Neuronal stem cell (in vitro differentiated cells): Measurements from ENCODE around the gene DCP2.

Experiments
- DNase-seq: peaks from one replicate; pipeline ENCODE4 v3.0.0-alpha.2; 2013; ENCODE audit warnings: low spot score
- H2AFZ ChIP-seq: one replicate; pipeline ENCODE4 v1.6.1; 2013; ENCODE audit warnings: mild to moderate bottlenecking, low read length, inconsistent platforms
- H2AK5ac ChIP-seq: 2 replicates; pipeline ENCODE4 v1.6.1; 2013; ENCODE audit warnings: low read depth, mild to moderate bottlenecking, inconsistent platforms, low read length, moderate library complexity, mixed read lengths
- H2BK120ac ChIP-seq: 2 replicates; pipeline ENCODE4 v1.6.1; 2013; ENCODE audit warnings: low read depth, mild to moderate bottlenecking, inconsistent platforms, low read length, moderate library complexity, mixed read lengths
- H2BK12ac ChIP-seq: one replicate; pipeline ENCODE4 v1.6.1; 2013; ENCODE audit warnings: low read length, inconsistent platforms
- H2BK15ac ChIP-seq: 2 replicates; pipeline ENCODE4 v1.6.1; 2013; ENCODE audit warnings: mild to moderate bottlenecking, low read length, inconsistent platforms, mixed read lengths
- H2BK5ac ChIP-seq: one replicate; pipeline ENCODE4 v1.6.1; 2013; ENCODE audit warnings: inconsistent platforms, mild to moderate bottlenecking, low read length, moderate library complexity
- H3K14ac ChIP-seq: one replicate; pipeline ENCODE4 v1.6.1; 2013; ENCODE audit warnings: low read length, inconsistent platforms
- H3K18ac ChIP-seq: 2 replicates; pipeline ENCODE4 v1.6.1; 2013; ENCODE audit warnings: low read length, inconsistent platforms
- H3K23ac ChIP-seq: 2 replicates; pipeline ENCODE4 v1.6.1; 2013; ENCODE audit warnings: low read depth, mild to moderate bottlenecking, mixed read lengths, low read length, inconsistent platforms; ENCODE audit not compliant: poor library complexity
- H3K27ac ChIP-seq: replicated peaks from 3 replicates; pipeline ENCODE4 v1.5.1; 2013; ENCODE audit warnings: low read length, inconsistent platforms
- H3K27me3 ChIP-seq, 3 experiments: 2 replicates each; pipeline ENCODE4 v1.6.1; 2013; ENCODE audit warnings: low read length in 3 of 3, mild to moderate bottlenecking in 2 of 3, inconsistent platforms in 1 of 3, low read depth in 1 of 3, mixed read lengths in 1 of 3, moderate library complexity in 1 of 3; ENCODE audit not compliant: control insufficient read depth in 3 of 3, insufficient read depth in 3 of 3
- H3K36me3 ChIP-seq, 2 donors: replicated peaks in 1 of 2; 2 replicates each; pipeline ENCODE4 v1.6.1; 2013; ENCODE audit warnings: low read length in 2 of 2; ENCODE audit not compliant: control insufficient read depth in 2 of 2, insufficient read depth in 2 of 2
- H3K4ac ChIP-seq: 2 replicates; pipeline ENCODE4 v1.6.1; 2013; ENCODE audit warnings: inconsistent platforms, mild to moderate bottlenecking, low read length, moderate library complexity
- H3K4me1 ChIP-seq, 2 donors: 1 replicate in 1 of 2; 2 replicates in 1 of 2; pipeline ENCODE4 v1.6.1; 2013; ENCODE audit warnings: low read length in 2 of 2, low read depth in 1 of 2; ENCODE audit not compliant: control insufficient read depth in 2 of 2, insufficient read depth in 1 of 2
- H3K4me2 ChIP-seq: one replicate; pipeline ENCODE4 v1.6.1; 2013; ENCODE audit warnings: mild to moderate bottlenecking, low read length, inconsistent platforms; ENCODE audit not compliant: insufficient read depth, poor library complexity, severe bottlenecking
- H3K4me3 ChIP-seq, 2 donors: 2 replicates each; pipeline ENCODE4 v1.5.1; 2013; ENCODE audit warnings: low read length in 2 of 2, mild to moderate bottlenecking in 2 of 2, inconsistent platforms in 1 of 2, moderate library complexity in 1 of 2
- H3K79me1 ChIP-seq: one replicate; pipeline ENCODE4 v1.6.1; 2013; ENCODE audit warnings: low read depth, mild to moderate bottlenecking, inconsistent platforms, low read length, moderate library complexity
- H3K9ac ChIP-seq: one replicate; pipeline ENCODE4 v1.6.1; 2013; ENCODE audit warnings: mild to moderate bottlenecking, low read depth, low read length, inconsistent platforms; ENCODE audit not compliant: poor library complexity
- H3K9me3 ChIP-seq, 2 donors: replicated peaks in 1 of 2; 2 replicates each; pipeline versions ENCODE3 to v1.6.1; 2013; ENCODE audit warnings: low read length in 2 of 2, mild to moderate bottlenecking in 2 of 2, inconsistent platforms in 1 of 2, low read depth in 1 of 2, mixed read lengths in 1 of 2, moderate library complexity in 1 of 2; ENCODE audit not compliant: control insufficient read depth in 2 of 2, insufficient read depth in 1 of 2
- H4K8ac ChIP-seq: one replicate; pipeline ENCODE4 v1.6.1; 2013; ENCODE audit warnings: low read depth, mild to moderate bottlenecking, inconsistent platforms, low read length, moderate library complexity
- H4K91ac ChIP-seq: one replicate; pipeline ENCODE4 v1.6.1; 2013; ENCODE audit warnings: low read length, low read depth, mild to moderate bottlenecking, inconsistent platforms; ENCODE audit not compliant: poor library complexity
- WGBS, 2 donors: extraction: QIAGEN DNeasy Blood & Tissue Kit; methylation state at CpG; one replicate each; pipeline ENCODE4 v1.1.7; 2013; ENCODE audit warnings: missing lambda C conversion rate in 2 of 2, mixed read lengths in 1 of 2; ENCODE audit not compliant: insufficient read length in 2 of 2, insufficient replicate concordance in 1 of 2; ENCODE audit errors: extremely low coverage in 2 of 2; 5-methylcytosine and 5-hydroxymethylcytosine counted together

DCP2 gene

DNA sequence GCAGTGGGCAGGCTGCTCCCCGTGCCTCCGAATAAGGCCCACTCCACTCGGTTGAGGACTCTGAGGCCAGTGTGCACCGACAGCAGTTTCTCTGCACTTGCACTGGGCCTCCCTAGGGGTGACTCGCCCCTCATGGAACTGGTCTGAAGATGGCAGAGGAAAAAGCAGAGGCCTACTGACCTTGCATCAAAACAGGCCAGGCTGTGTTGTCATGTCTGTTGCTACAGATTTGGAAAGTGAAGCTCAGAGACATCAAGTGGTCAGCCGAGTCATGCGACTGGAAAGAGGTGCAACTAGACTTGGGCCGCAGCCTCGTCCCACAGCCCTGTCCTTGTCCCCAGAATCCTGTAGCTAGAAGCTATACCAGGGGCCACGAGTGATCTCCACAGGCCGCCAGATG, 78.3 kb downstream of the DCP2 start:
- H2BK12ac ChIP-seq = no peak overlapping the region
- peak overlapping the region; percentile 36 for H3K23ac ChIP-seq
- H3K79me1 ChIP-seq = no peaks in the 10 kb centered on the region
- no peak overlapping the region for H2BK5ac ChIP-seq
- peak overlapping the region; percentile 2 for H3K9ac ChIP-seq
- H2BK120ac ChIP-seq = peak overlapping the region; percentile 56
- no peaks in the 10 kb centered on the region for H3K27me3 ChIP-seq
- no peaks in the 10 kb centered on the region for H3K9me3 ChIP-seq
- H4K8ac ChIP-seq = no peak overlapping the region
- H3K36me3 ChIP-seq = peaks cover 0 to 11% of the 10 kb centered on the region in 2 donors
- no peak overlapping the region for H3K18ac ChIP-seq
- no peak overlapping the region for H3K4me3 ChIP-seq
- peak overlapping the region; percentile 38 for H4K91ac ChIP-seq
- WGBS, 2 donors = no CpG with 5 or more reads among the region's 11 CpGs
- no peak overlapping the region for H3K4ac ChIP-seq
- peak overlapping the region; percentile 17 for H2AK5ac ChIP-seq
- DNase-seq = no peak
- H2BK15ac ChIP-seq = no peak overlapping the region
- H3K27ac ChIP-seq = no peak overlapping the region
- H2AFZ ChIP-seq = no peak overlapping the region
- H3K4me1 ChIP-seq = peaks cover 11 to 20% of the 10 kb centered on the region in 2 donors
- H3K14ac ChIP-seq = no peak overlapping the region
- no peak overlapping the region for H3K4me2 ChIP-seq

DNA sequence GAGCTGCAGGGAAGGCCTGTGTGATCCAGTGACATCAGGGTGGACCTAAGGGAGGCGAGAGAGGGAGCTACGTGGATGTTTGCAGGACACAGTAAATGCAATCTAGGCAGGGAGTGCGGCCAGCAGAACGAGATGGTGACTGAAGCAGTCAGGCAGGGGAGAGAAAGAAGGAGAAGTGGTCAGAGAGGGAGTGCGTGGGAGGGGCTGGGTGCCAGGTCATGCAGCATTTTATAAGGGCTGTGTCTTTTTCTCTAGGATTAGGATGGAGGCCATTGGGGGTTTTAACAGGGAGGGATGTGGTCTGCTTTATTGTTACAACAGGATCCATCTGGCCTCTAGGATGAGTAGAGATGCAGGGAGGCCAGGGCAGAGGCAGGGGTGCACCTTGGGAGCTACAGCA, 80.4 kb downstream of the DCP2 start:
- no peak overlapping the region for H3K27ac ChIP-seq
- H3K27me3 ChIP-seq = no peaks in the 10 kb centered on the region
- H4K8ac ChIP-seq = no peak overlapping the region
- no peak overlapping the region for H2BK15ac ChIP-seq
- no CpG with 5 or more reads among the region's 5 CpGs for WGBS, 2 donors
- no peak overlapping the region for H2AK5ac ChIP-seq
- H2BK12ac ChIP-seq = peak overlapping the region; percentile 35
- H2BK120ac ChIP-seq = no peak overlapping the region
- H3K14ac ChIP-seq = no peak overlapping the region
- H3K4me3 ChIP-seq = no peak overlapping the region
- no peaks in the 10 kb centered on the region for H3K79me1 ChIP-seq
- H2BK5ac ChIP-seq = no peak overlapping the region
- H3K18ac ChIP-seq = peak overlapping the region; percentile 49
- no peak overlapping the region for H3K9ac ChIP-seq
- peak overlapping the region; percentile 61 for H2AFZ ChIP-seq
- H3K4ac ChIP-seq = no peak overlapping the region
- DNase-seq = no peak
- H3K23ac ChIP-seq = peak overlapping the region; percentile 46
- H3K4me2 ChIP-seq = no peak overlapping the region
- peaks cover 0 to 11% of the 10 kb centered on the region in 2 donors for H3K36me3 ChIP-seq
- no peaks in the 10 kb centered on the region for H3K9me3 ChIP-seq
- peaks cover 11 to 22% of the 10 kb centered on the region in 2 donors for H3K4me1 ChIP-seq
- no peak overlapping the region for H4K91ac ChIP-seq

DNA sequence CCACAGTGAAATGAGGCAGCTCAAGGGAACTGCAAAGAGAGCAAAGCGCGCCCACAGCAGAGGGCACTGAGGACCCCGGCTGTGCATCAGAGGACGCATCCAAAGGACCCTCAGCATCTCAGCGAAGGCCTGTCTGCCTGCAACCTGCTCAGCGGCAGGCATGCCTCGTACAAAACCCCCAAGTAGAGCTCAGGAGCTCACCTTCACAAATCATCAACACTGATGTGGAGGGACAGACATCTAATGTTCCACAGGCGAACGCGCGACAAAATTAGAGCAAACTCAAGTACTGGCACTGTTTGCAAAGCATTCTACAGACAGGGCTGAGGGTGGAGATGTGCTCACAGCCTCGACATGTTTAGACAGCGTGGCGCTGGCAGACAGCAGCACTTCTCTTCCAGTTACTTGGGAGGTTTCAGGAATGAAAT, 81.0 kb downstream of the DCP2 start:
- H2BK15ac ChIP-seq = no peak overlapping the region
- no peak overlapping the region for H3K27ac ChIP-seq
- H2BK12ac ChIP-seq = no peak overlapping the region
- no peak overlapping the region for H2AK5ac ChIP-seq
- no peak overlapping the region for H3K4ac ChIP-seq
- H3K9ac ChIP-seq = no peak overlapping the region
- H3K23ac ChIP-seq = no peak overlapping the region
- no peaks in the 10 kb centered on the region for H3K27me3 ChIP-seq
- no peak overlapping the region for H3K4me3 ChIP-seq
- no peak overlapping the region for H4K91ac ChIP-seq
- H3K4me1 ChIP-seq = peaks cover 11 to 22% of the 10 kb centered on the region in 2 donors
- no peak overlapping the region for H3K18ac ChIP-seq
- no peak overlapping the region for H2BK5ac ChIP-seq
- H3K4me2 ChIP-seq = no peak overlapping the region
- peak overlapping the region; percentile 61 for H2AFZ ChIP-seq
- no CpG with 5 or more reads among the region's 14 CpGs for WGBS, 2 donors
- no peak overlapping the region for H3K14ac ChIP-seq
- no peak overlapping the region for H4K8ac ChIP-seq
- H3K36me3 ChIP-seq = peaks cover 0 to 11% of the 10 kb centered on the region in 2 donors
- H3K79me1 ChIP-seq = no peaks in the 10 kb centered on the region
- H3K9me3 ChIP-seq = no peaks in the 10 kb centered on the region
- H2BK120ac ChIP-seq = no peak overlapping the region
- DNase-seq = no peak

DNA sequence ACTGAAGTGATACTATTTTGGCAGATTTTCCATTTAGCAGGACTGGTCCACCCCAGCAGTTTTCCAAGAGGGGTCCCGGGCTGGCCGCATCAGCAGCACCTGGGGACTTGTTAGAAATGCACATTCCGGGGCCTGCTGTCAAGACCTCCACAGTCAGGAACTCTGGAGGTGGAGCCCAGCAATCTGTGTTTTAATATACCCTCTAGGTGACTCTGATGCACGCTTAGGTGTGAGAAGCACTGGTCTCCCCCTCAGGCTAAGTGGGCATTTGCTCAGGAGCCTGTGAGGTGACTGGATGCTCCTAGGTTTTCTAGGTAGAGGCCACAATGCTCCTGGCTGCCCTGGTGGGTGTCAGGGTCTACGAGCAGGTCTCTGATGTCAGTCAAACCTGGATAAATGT, 81.7 kb downstream of the DCP2 start:
- Histone ChIP-seq H3K9ac (no peak overlapping the region), H3K27ac (no peak overlapping the region), H3K4me2 (no peak overlapping the region), H3K27me3 (no peaks in the 10 kb centered on the region), H2AK5ac (peak overlapping the region; percentile 21), H2BK120ac (no peak overlapping the region), H3K23ac (no peak overlapping the region), H3K4me1 (peaks cover 11 to 22% of the 10 kb centered on the region in 2 donors), H2BK5ac (no peak overlapping the region), H4K91ac (no peak overlapping the region), H3K9me3 (no peaks in the 10 kb centered on the region), H3K4ac (no peak overlapping the region), H2BK12ac (no peak overlapping the region), H3K18ac (no peak overlapping the region), H3K79me1 (no peaks in the 10 kb centered on the region), H2AFZ (no peak overlapping the region), H3K36me3 (peaks cover 0 to 13% of the 10 kb centered on the region in 2 donors), H3K14ac (no peak overlapping the region), H2BK15ac (no peak overlapping the region), H4K8ac (no peak overlapping the region), H3K4me3 (no peak overlapping the region)
- WGBS, 2 donors = no CpG with 5 or more reads among the region's 5 CpGs
- no peak for DNase-seq
